GM10266 (cell line): ENCODE data around the gene ERC1.

ENCODE experiments used
- DNase-seq: peaks from one replicate; pipeline ENCODE4 v3.0.0; 2012; ENCODE audit errors: extremely low spot score
- CTCF ChIP-seq: IDR thresholded peaks from 2 replicates; pipeline ENCODE4 v1.5.1; 2012; ENCODE audit warnings: mild to moderate bottlenecking, low read depth; ENCODE audit not compliant: control insufficient read depth, insufficient read depth; ENCODE audit errors: missing control alignments

The ERC1 gene

DNA sequence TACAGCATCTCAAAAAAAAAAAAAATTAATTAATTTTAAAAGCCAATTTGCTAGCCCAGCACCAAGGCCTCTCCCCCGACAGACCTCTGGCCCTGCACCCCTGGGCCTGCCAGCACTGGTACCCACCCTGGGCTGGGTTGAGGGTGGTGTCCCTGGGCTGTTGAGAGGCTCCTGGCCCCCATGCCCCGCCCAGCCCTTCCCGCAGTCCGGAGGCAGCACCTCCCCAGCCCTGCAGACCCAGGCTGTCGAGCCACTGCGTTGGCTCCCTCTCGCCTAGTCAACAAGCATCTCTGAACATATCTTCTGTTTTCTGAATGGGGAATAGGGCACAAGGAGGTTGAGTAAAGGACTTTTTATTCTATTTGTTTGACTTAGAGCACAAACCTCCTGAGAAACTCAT is 516.3 kb downstream of the ERC1 start:
- no peak for DNase-seq
- TF ChIP-seq CTCF, result no peak

DNA sequence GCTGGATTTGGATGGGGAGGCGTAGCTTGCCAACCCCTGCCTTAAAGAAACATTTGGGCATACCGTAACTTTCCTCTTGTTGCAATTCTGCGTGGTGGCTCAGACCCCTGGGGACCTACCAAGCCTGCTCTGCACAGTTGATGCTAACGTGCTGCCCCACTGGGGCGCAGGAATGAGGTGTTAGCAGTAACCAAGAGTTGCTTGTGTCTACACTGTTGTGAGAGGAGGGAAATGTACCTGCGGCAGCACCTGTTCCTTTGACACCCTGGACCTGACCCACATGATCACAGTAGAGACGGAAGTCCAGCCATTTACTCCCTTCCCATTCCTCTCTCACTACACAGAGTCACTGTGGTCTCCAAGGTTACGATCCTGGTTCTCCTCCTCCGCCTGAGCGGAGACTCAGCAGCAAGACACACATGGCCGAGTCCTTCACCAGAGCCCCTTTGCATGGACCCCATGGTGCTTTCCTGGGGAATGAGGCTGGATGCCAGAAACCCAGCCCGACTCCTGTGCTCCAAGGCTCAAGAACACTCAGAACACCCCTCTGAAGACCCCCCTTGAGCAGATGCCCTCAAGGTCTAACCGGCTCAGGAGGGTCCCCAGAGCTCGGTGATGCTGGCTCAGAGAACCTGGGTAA is 518.5 kb downstream of the ERC1 start:
- TF ChIP-seq CTCF, result no peak

DNA sequence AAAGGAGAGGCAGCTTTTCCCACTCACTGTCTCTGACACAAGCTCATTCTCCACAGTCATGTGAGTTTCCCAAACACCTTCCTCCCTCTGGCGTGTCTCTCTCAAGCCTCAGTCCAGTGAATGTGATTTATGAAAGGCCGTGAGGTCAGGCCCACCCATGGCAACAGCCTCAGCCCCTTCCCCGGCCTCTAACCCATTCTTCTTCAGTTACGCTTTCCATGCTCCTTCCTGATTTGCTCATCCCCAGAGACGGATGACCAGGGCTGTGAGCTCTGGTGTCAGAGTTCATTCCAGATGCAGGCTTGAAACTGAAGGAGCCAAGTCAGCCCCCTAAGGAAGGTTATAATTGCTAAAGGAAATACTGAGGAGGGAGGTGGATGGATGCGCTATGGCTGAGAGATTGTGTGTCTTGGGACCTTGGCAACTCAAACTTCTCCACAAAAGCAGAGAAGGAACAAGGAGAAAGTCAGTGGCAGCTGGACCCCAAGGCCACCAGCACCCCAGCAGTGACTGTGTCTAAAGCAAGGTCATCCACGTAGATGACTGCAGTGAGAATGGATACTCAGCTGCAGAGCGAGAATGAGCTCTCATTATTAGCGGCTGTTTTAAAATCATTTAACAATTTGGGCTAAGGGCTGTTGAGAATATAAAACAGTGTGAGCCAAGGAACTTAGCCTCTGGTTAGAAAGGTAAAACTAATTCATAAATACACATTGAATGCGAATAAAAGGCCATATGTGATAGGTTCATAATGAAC is 519.2 kb downstream of the ERC1 start:
- TF ChIP-seq CTCF, result no peak
- no peak for DNase-seq

More for the DNA sequence above, 518.5 kb downstream of the ERC1 start:
- no peak for DNase-seq

DNA sequence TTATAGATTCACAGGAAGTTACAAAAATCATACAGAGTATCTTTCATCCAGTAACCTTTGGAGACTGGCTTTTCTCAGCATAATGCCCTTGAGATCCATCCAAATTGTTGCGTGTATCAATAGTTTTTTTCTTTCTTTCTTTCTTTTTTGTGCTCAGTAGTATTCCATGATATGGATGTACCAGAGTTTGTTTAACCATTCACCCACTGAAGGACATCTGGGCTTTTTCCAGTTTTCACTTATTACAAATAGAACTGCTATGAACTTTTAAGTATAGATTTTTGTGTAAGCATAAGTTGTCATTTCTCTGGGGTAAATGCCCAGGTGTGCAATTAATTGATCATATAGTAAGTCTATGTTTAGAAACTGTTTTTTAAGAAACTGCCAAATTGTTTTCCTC is 524.0 kb downstream of the ERC1 start:
- no peak for DNase-seq
- TF ChIP-seq CTCF, result no peak

DNA sequence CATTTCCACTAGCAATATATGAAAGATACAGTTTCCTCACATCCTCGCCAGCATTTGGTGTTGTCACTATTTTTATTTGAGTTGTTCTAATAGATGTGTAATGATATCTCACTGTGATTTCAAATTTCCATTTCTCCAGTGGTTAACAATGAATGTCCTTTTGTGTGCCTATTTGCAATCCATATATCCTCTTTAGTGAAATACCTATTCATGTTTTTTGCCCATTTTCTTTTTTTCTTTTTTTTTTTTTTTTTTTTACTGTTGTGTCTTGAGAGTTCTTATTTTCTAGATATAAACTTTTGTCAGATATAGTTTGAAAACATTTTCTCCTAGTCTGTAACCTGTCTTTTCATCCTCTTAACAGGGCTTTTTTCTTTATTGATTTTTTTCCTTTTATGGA is 524.4 kb downstream of the ERC1 start:
- no peak for DNase-seq
- no peak for TF ChIP-seq CTCF

- DNase-seq, result no peak
- TF ChIP-seq CTCF, result peak; percentile 59
These were observed 526.0 kb downstream of the ERC1 start for GRCh38 chr12:1517007-1517406.
